IPS-18a (cell line): ENCODE measurements around the gene CPO.

ENCODE experiments used
- H3K27ac ChIP-seq: one replicate; pipeline ENCODE4 v1.5.1; 2013; ENCODE audit warnings: low read length
- H3K27me3 ChIP-seq: one replicate; pipeline ENCODE4 v1.6.1; 2013; ENCODE audit warnings: mild to moderate bottlenecking, low read length; ENCODE audit not compliant: control insufficient read depth, insufficient read depth
- H3K36me3 ChIP-seq: one replicate; pipeline ENCODE4 v1.6.1; 2013; ENCODE audit warnings: low read depth, low read length; ENCODE audit not compliant: control insufficient read depth
- H3K4me1 ChIP-seq: one replicate; pipeline ENCODE4 v1.6.1; 2013; ENCODE audit warnings: low read depth, low read length; ENCODE audit not compliant: control insufficient read depth
- H3K4me3 ChIP-seq: one replicate; pipeline ENCODE4 v1.5.1; 2013; ENCODE audit warnings: low read length
- H3K9ac ChIP-seq: one replicate; pipeline ENCODE4 v1.6.1; 2013; ENCODE audit warnings: mild to moderate bottlenecking, low read length, moderate library complexity
- H3K9me3 ChIP-seq: one replicate; pipeline ENCODE4 v1.6.1; 2013; ENCODE audit warnings: low read depth, low read length; ENCODE audit not compliant: control insufficient read depth

Gene CPO

GRCh38 chr2:206939340-206939739 is at the start of gene CPO:
TSS of gene CPO (plus strand) at chr2:206939518. CDS start at chr2:206939600, 82 bp downstream.
- H3K4me3 ChIP-seq, result no peak within 1 kb of the TSS
- no peaks in the 10 kb centered on the region for H3K36me3 ChIP-seq
- no peak within 1 kb of the TSS for H3K27ac ChIP-seq
- peaks cover 10% of the 10 kb centered on the region for H3K4me1 ChIP-seq
- H3K9ac ChIP-seq, result no peak within 1 kb of the TSS
- H3K9me3 ChIP-seq, result no peaks in the 10 kb centered on the region
- no peaks in the 10 kb centered on the region for H3K27me3 ChIP-seq

- Histone ChIP-seq H3K4me3 (no peak overlapping the region), H3K36me3 (no peaks in the 10 kb centered on the region), H3K27ac (no peak overlapping the region), H3K9me3 (no peaks in the 10 kb centered on the region), H3K4me1 (no peaks in the 10 kb centered on the region), H3K9ac (no peak overlapping the region), H3K27me3 (no peaks in the 10 kb centered on the region)
These were observed 49.1 kb upstream of the CPO start for GRCh38 chr2:206890179-206890578.

- Histone ChIP-seq H3K4me1 (no peaks in the 10 kb centered on the region), H3K4me3 (no peak overlapping the region), H3K9me3 (no peaks in the 10 kb centered on the region), H3K27me3 (no peaks in the 10 kb centered on the region), H3K27ac (no peak overlapping the region), H3K9ac (no peak overlapping the region), H3K36me3 (no peaks in the 10 kb centered on the region)
These were observed 48.4 kb upstream of the CPO start for GRCh38 chr2:206890926-206891325.

- Histone ChIP-seq H3K4me3 (no peak overlapping the region), H3K9me3 (no peaks in the 10 kb centered on the region), H3K27ac (no peak overlapping the region), H3K4me1 (peaks cover 13% of the 10 kb centered on the region), H3K9ac (no peak overlapping the region), H3K36me3 (no peaks in the 10 kb centered on the region), H3K27me3 (no peaks in the 10 kb centered on the region)
These were observed 24.2 kb upstream of the CPO start for GRCh38 chr2:206915121-206915520.

GRCh38 chr2:206918263-206918662 is 21.1 kb upstream of the CPO start:
- H3K9ac ChIP-seq, result no peak overlapping the region
- H3K36me3 ChIP-seq, result no peaks in the 10 kb centered on the region
- peaks cover 13% of the 10 kb centered on the region for H3K4me1 ChIP-seq
- H3K4me3 ChIP-seq, result no peak overlapping the region
- H3K27ac ChIP-seq, result no peak overlapping the region
- H3K27me3 ChIP-seq, result no peaks in the 10 kb centered on the region
- H3K9me3 ChIP-seq, result no peaks in the 10 kb centered on the region

GRCh38 chr2:206920310-206920709 is 19.0 kb upstream of the CPO start:
- no peak overlapping the region for H3K9ac ChIP-seq
- H3K36me3 ChIP-seq, result no peaks in the 10 kb centered on the region
- H3K9me3 ChIP-seq, result no peaks in the 10 kb centered on the region
- no peak overlapping the region for H3K4me3 ChIP-seq
- H3K27ac ChIP-seq, result no peak overlapping the region
- H3K4me1 ChIP-seq, result peaks cover 13% of the 10 kb centered on the region
- no peaks in the 10 kb centered on the region for H3K27me3 ChIP-seq

- Histone ChIP-seq H3K9me3 (no peaks in the 10 kb centered on the region), H3K27ac (no peak overlapping the region), H3K4me1 (peaks cover 13% of the 10 kb centered on the region), H3K4me3 (no peak overlapping the region), H3K36me3 (no peaks in the 10 kb centered on the region), H3K27me3 (no peaks in the 10 kb centered on the region), H3K9ac (no peak overlapping the region)
These were observed 18.4 kb upstream of the CPO start for GRCh38 chr2:206920951-206921350.

- Histone ChIP-seq H3K27me3 (no peaks in the 10 kb centered on the region), H3K36me3 (no peaks in the 10 kb centered on the region), H3K9me3 (no peaks in the 10 kb centered on the region), H3K4me3 (no peak overlapping the region), H3K4me1 (peaks cover 13% of the 10 kb centered on the region), H3K27ac (no peak overlapping the region), H3K9ac (no peak overlapping the region)
These were observed 17.8 kb upstream of the CPO start for GRCh38 chr2:206921529-206921928.

GRCh38 chr2:206935991-206936842 is 3.1 kb upstream of the CPO start:
- Histone ChIP-seq H3K4me1 (no peaks in the 10 kb centered on the region), H3K27ac (no peak overlapping the region), H3K9me3 (no peaks in the 10 kb centered on the region), H3K27me3 (no peaks in the 10 kb centered on the region), H3K36me3 (no peaks in the 10 kb centered on the region), H3K9ac (no peak overlapping the region), H3K4me3 (no peak overlapping the region)

- Histone ChIP-seq H3K27ac (no peak overlapping the region), H3K27me3 (no peaks in the 10 kb centered on the region), H3K4me1 (no peaks in the 10 kb centered on the region), H3K36me3 (no peaks in the 10 kb centered on the region), H3K9ac (no peak overlapping the region), H3K9me3 (no peaks in the 10 kb centered on the region), H3K4me3 (no peak overlapping the region)
These were observed 2.5 kb upstream of the CPO start for GRCh38 chr2:206936843-206937230.

GRCh38 chr2:206937555-206937954 is 1.8 kb upstream of the CPO start:
- Histone ChIP-seq H3K4me1 (peaks cover under 1% of the 10 kb centered on the region), H3K36me3 (no peaks in the 10 kb centered on the region), H3K27me3 (no peaks in the 10 kb centered on the region), H3K9me3 (no peaks in the 10 kb centered on the region), H3K4me3 (no peak overlapping the region), H3K9ac (no peak overlapping the region), H3K27ac (no peak overlapping the region)

GRCh38 chr2:206940546-206940945 is 1.2 kb downstream of the CPO start:
- Histone ChIP-seq H3K4me1 (peaks cover 10% of the 10 kb centered on the region), H3K27me3 (no peaks in the 10 kb centered on the region), H3K36me3 (no peaks in the 10 kb centered on the region), H3K27ac (no peak overlapping the region), H3K9ac (no peak overlapping the region), H3K9me3 (no peaks in the 10 kb centered on the region), H3K4me3 (no peak overlapping the region)
